RPMI7951 (cell line): ENCODE results near the gene ZNF627. TPM values are rescaled to one million over a fixed set of nuclear protein-coding genes. Genes with fewer than 3 reads are reported as not detected.
"Not testable (repeated sequence)": the region's sequence is repeated elsewhere in the genome, so short reads cannot be mapped to it uniquely, and the experiment has no call there.

ENCODE experiments used
- DNase-seq: peaks from one replicate; pipeline ENCODE4 v3.0.0-alpha.2; 2012; ENCODE audit warnings: low read depth
- total RNA-seq: library from RNA; depleted of rRNA; stranded (reverse); fragments of >200 nt; shearing (Covaris generic); gene quantifications from 2 replicates; pipeline ENCODE4 v1.2.3, GENCODE V29; 2014; rRNA removed

Gene ZNF627
- total RNA-seq, 1 experiment from 2014 or later = 17.3 TPM

DNA sequence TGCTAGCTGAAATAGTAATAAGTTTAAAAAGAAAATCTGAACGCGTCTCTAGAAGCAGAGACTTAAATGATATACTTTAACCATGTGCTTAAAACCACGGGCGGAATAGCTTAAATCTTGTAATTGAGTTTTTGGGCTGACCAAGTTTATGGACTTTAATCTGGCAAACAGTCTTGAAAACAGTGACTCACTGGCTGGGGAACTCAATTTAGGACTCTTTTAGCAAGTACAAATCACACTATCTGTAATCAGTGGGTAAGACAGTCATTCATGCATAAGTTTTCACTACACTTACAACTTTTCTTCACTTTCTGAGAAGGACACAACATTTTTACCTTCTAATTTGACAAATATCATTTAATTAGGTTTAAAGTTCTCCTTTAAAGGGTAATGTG lies 26.8 kb downstream of the ZNF627 start:
- DNase-seq = peak; percentile 44

GRCh38 chr19:11626252-11626651 lies 29.0 kb downstream of the ZNF627 start:
- no peak for DNase-seq

GRCh38 chr19:11633223-11633622 lies 35.9 kb downstream of the ZNF627 start:
- no peak for DNase-seq

DNA sequence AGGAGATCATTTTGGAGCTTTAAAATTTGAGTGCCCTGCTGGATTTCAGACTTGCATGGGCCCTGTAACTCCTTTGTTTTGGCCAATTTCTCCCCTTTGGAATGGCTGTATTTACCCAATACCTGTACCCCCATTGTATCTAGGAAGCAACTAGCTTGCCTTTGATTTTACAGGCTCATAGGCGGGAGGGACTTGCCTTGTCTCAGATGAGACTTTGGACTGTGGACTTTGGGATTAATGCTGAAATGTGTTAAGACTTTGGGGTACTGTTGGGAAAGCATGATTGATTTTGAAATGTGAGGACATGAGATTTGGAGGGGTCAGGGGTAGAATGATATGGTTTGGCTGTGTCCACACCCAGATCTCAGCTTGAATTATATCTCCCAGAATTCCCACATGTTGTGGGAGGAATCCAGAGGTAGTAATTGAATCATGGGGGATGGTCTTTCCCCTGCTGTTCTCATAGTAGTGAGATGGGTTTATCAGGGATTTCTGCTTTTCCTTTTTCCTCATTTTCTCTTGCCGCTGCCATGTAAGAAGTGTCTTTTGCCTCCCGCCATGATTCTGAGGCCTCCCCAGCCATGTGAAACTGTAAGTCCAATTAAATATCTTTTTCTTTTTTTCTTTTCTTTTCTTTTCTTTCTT lies 36.9 kb downstream of the ZNF627 start:
- not testable (repeated sequence) for DNase-seq

DNA sequence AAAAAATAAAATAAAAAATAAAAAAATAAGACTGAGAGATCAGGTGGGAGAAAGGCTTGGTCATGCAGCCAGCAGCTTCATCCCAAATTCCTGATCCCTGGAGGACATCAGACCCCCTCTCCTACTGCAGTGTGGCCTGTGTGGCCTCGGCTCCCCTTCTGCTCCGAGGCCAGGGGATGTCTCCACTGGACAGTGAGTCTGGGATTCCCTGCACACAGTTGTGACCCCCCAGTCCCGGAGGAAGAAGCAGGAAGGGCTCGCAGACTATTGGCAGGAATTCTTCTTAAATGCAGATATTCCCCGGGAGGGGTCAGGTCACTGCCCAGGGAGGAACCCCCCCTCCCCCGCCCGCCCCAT lies 41.9 kb downstream of the ZNF627 start:
- DNase-seq = no peak

DNA sequence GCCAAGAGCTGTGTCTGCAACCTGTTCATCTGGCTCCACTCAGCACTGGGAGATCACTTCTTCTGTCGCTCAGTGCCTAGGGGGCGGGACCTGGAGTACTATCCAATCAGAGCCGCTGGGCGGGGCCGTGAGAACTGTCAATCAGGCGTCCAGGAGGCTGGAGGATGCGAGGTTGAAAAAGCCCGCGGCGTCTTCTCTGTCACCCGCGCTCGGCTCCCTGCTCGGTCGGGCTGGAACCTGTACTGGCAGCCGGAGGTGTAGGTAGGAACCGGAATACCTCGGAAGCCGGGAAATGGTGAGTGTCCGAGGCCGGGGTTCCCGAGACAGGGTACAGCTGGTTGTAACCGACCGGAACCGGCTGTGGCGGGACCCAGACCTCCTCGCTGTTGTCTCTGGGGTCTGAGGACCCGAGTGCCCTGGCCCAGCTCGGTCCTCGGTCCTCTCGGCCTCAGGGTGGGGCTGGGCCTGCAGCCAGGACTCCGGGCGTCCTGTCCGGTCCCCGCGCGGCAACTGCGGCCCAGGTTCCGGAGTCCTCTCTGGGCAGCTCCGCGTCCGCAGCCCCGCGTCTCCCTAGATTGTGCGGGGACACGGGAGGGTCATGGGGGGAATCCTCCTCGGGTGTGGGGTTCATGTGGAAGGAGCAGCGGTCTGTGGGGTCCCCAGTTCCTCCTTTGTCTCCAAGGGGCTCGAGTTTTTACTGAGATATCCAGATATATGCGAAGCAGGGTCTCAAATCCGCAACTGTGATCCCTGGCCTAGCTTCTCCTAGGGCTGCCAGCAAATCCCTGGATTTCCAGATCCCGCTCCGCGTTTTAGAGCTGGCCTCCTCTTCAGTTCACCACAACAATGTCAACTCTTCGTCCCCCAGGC lies 42.6 kb downstream of the ZNF627 start:
- DNase-seq = peak; percentile 93

GRCh38 chr19:11641244-11641643 lies 44.0 kb downstream of the ZNF627 start:
- DNase-seq = no peak

GRCh38 chr19:11642902-11643301 lies 45.6 kb downstream of the ZNF627 start:
- DNase-seq = no peak

GRCh38 chr19:11649941-11650340 lies 52.7 kb downstream of the ZNF627 start:
- no peak for DNase-seq

DNA sequence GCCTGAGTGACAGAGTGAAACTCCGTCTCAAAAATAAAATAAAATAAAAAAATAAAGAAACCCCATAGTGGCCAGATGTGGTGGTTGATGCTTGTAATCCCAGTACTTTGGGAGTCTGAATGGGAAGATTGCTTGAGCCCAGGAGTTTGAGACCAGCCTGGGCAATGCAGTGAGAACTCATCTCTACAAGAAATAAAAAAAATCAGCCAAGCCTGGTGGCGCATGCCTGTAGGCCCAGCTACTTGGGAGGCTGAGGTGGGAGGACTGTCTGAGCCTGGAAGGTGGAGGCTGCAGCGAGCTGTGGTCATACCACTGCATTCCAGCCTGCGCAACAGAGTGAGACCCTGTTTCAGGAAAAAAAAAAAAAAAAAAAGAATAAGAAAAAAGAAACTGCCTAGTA lies 53.8 kb downstream of the ZNF627 start:
- DNase-seq = no peak

- DNase-seq = no peak
These were observed 54.8 kb downstream of the ZNF627 start for GRCh38 chr19:11652056-11652455.

- DNase-seq = no peak
These were observed 55.2 kb downstream of the ZNF627 start for GRCh38 chr19:11652492-11652891.

- no peak for DNase-seq
These were observed 59.3 kb downstream of the ZNF627 start for GRCh38 chr19:11656535-11656934.

GRCh38 chr19:11657307-11657706 lies 60.0 kb downstream of the ZNF627 start:
- DNase-seq = no peak

- no peak for DNase-seq
These were observed 61.7 kb downstream of the ZNF627 start for GRCh38 chr19:11658970-11659369.

- DNase-seq = peak; percentile 12
These were observed 62.3 kb downstream of the ZNF627 start for GRCh38 chr19:11659612-11660011.

GRCh38 chr19:11662278-11662677 lies 65.0 kb downstream of the ZNF627 start:
- DNase-seq = no peak

DNA sequence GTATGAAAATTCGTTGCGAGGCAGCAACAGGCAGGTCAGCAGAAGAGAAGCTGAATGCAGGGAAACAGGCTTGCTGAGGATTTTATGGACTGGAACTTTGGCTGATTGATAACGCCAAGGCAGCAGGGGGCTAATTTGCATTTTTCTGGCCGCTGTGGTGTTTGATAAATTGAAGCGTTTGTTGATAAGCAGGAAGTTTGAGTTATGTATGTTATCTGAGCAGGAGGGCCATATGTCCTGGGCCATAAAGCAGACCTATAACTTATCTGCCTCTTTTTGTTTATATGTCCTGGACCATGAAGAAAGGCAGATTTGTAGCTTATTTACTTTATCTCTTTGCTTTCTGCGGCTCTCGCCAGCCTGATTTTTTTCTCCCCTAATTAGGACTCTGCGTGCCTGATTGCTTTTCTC lies 65.9 kb downstream of the ZNF627 start:
- DNase-seq = no peak

Other genes starting within 250 kb of the ZNF627 start
- 14.1 and 17.3 TPM in 2 replicates for gene PLPPR2, start 242.1 kb upstream of the ZNF627 start, total RNA-seq
- gene SWSAP1, start 222.8 kb upstream of the ZNF627 start, total RNA-seq = 2.0 and 3.0 TPM in 2 replicates
- 21.2 and 22.9 TPM in 2 replicates for gene EPOR, start 213.2 kb upstream of the ZNF627 start, total RNA-seq
- 3.3 and 4.2 TPM in 2 replicates for gene RGL3, start 178.2 kb upstream of the ZNF627 start, total RNA-seq
- 2.3 and 3.1 TPM in 2 replicates for gene ODAD3, start 162.4 kb upstream of the ZNF627 start, total RNA-seq
- 88.3 and 94.3 TPM in 2 replicates for gene PRKCSH, start 161.8 kb upstream of the ZNF627 start, total RNA-seq
- gene ELAVL3, start 116.4 kb upstream of the ZNF627 start, total RNA-seq = not detected in 2 replicates
- gene ZNF653, start 91.6 kb upstream of the ZNF627 start, total RNA-seq = 5.9 and 6.0 TPM in 2 replicates
- gene ECSIT, start 68.3 kb upstream of the ZNF627 start, total RNA-seq = 47.9 and 51.2 TPM in 2 replicates
- 0.96 and 3.0 TPM in 2 replicates for gene CNN1, start 58.6 kb upstream of the ZNF627 start, total RNA-seq
- 62.6 and 108 TPM in 2 replicates for gene ELOF1, start 38.3 kb upstream of the ZNF627 start, total RNA-seq
- gene ACP5, start 19.8 kb upstream of the ZNF627 start, total RNA-seq = 1.7 and 2.1 TPM in 2 replicates
- 7.9 and 11.5 TPM in 2 replicates for gene ZNF823, start 141.5 kb downstream of the ZNF627 start, total RNA-seq
- gene ZNF441, start 169.5 kb downstream of the ZNF627 start, total RNA-seq = 5.4 and 8.6 TPM in 2 replicates
- 1.9 and 2.5 TPM in 2 replicates for gene ZNF491, start 201.0 kb downstream of the ZNF627 start, total RNA-seq
- gene ZNF440, start 216.8 kb downstream of the ZNF627 start, total RNA-seq = 6.7 and 6.8 TPM in 2 replicates